Dedifferentiated amniotic fluid mesenchymal stem cell (primary cell): ENCODE measurements around the gene DFFB.

Source experiments
- DNase-seq: peaks from one replicate; pipeline ENCODE4 v3.0.0-alpha.2; 2016; ENCODE audit errors: extremely low spot score

The DFFB gene

GRCh38 chr1:3872546-3872945 lies 15.3 kb downstream of the DFFB start:
- no peak for DNase-seq

DNA sequence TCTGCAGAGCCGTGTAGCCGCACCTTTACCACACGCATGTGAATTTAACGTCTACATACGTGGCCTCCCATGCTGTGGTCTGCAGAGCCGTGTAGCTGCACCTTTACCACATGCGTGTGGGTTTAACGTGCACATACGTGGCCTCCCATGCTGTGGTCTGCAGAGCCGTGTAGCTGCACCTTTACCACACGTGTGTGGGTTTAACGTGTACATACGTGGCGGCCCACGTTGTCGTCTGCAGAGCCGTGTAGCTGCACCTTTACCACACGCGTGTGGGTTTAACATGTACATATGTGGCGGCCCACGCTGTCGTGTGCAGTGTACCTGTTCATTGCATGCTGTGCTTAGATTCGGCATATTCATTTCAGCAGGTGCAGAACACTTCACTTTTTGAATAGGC lies 17.5 kb downstream of the DFFB start:
- DNase-seq, result no peak

DNA sequence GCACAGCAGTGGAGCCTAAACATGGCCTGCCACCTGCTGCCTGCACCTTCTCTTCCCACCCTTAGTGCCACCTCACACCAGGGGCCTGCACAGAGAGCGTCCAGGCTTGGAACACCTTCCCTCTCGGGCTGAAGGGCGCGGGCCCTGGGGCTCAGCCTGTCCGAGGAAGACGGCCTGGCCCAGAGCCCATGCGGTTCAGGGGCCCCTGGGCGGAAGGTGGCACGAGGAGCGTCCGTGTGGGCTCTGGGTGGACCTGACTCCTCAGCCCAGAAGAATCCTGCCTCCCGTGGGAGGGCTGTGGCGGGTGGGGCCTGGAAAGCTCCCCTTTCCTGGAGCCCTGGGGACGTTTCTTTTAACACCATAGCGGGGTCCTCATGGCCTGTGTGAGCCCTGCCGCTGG lies 19.4 kb downstream of the DFFB start:
- DNase-seq, result no peak

DNA sequence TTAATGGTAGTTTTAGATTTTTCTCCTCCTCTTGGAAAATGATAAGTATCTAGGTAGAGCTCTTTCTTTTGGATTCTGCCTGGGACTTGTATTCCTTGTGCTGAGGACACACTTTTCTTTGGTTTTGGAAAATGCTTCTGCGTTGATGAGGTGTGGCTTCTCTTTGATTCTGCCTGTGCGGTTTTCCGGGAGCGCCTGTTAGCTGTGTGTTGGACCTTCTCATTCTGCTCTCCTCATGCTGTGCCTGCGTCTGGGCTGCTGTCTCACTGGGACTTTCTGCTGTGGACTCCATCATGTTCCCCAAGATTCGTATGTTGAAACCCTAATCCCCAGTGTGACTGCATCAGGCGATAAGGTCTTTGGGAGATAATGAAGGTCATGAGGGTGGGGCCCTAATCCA lies 21.8 kb downstream of the DFFB start:
- no peak for DNase-seq

DNA sequence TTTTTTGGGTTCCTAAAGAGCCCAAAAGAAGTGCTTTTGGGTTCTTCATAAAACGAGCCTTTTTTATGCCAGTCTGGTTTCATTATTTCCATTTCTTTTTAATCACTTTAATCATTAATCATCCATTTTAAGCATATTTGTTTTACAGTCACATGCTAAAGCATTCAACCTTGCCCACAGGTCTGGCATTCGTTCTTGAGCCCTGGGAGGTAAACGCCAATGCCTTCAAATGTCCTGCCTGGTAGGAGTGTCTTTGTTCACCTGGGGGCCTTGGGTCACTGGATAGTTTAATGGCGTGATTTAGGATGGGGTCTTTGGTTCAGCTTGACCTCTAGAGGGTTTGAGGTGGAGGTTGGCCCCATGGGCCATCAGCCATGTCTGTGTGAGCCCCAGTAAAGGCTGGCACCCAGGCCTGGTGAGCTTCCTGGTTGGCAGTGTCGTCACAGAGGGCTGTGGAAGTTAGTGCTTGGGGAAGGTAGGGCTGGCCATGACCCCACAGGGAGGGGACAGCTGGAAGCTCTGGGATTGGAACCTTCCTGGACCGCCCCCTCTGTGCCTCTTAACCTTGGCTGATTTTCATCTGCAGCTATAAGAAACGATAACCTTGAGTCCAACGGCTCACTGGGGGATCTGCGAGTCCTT lies 22.6 kb downstream of the DFFB start:
- no peak for DNase-seq

GRCh38 chr1:3880429-3881192 lies 23.3 kb downstream of the DFFB start:
- DNase-seq, result no peak

DNA sequence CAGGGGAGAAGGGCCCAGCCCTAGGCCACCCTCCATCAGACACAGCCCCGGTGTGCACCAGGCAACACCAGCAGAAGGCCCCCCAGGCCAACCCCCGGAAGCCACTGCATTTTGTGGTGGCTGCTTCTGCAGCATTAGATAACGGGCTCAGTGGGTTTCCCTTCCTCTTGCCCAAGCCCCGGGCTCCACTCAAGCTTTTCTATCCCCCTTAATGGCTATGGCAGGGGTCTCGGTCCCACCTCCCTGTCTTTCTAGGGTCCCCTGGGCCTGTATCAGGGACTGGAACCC lies 23.9 kb downstream of the DFFB start:
- no peak for DNase-seq

- DNase-seq, result no peak
Observed at GRCh38 chr1:3883194-3883925, 26.1 kb downstream of the DFFB start.

GRCh38 chr1:3884966-3885365 lies 27.7 kb downstream of the DFFB start:
- no peak for DNase-seq

- no peak for DNase-seq
Observed at GRCh38 chr1:3885611-3886010, 28.3 kb downstream of the DFFB start.

DNA sequence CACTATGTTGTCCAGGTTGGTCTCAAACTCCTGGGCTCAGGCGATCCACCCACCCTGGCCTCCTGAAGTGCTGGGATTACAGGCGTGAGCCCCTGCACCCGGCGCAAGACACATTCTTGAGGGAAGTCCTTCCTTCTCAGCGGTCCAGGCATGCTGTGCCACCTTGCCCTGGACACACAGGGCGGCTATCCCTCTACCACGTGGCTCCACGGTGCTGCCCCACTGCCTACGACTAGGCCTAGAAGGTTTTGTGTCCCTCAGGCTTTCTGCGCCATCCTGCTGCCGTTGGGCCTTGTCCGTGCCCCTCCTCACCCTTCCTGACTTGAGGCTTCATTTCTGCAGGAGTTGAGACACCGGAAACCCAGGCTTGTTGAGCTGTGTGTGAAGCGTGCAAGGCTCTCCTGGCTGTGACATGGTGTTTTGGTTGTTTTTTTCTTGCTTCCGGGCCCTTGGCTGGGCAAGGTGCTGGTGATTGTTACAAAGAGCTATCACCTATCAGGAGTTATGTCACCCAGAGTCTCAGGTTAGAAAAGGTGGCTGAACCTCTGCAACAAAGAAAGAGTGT lies 28.9 kb downstream of the DFFB start:
- DNase-seq, result no peak

DNA sequence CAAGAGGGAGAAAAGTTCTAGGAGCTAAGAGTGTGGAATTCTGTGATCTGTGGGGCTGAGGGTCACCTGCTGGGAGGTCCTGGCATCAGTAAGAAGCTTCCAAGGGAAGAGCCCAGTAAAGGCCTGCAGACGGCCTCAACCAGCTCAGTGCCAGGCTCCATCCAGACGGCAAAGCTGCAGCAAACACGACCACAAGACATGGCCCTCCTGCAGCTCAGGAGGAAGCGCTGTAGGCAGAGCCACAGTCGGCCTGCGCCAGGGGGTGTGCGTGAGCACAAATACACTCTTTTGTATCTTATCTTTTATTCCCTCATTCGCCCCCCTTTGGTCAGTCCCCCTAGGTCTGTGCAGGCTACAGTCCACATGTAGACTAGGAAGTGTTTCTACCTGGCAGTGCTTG lies 29.4 kb downstream of the DFFB start:
- no peak for DNase-seq

GRCh38 chr1:3888301-3888700 lies 31.0 kb downstream of the DFFB start:
- no peak for DNase-seq

DNA sequence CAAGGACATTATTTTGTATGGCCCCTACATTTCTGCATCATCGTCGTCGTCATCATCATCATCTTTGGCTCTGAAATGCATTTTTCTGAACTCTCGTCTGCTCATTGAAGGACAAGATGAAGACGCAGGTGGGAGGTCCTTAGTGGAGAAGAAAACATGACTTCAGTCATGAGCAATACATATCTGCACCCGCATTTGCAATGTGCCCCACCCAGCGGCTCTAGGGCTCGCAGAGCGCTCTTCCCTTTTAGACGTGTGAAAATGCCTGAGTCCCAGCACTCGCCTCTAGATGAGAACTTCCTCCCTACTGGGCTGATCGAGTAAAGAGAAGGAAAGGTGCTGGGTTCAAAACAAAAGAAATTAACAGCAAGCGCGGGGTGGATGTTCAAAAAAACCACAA lies 32.7 kb downstream of the DFFB start:
- no peak for DNase-seq

- no peak for DNase-seq
Observed at GRCh38 chr1:3890389-3891328, 33.4 kb downstream of the DFFB start.

- no peak for DNase-seq
Observed at GRCh38 chr1:3891329-3891865, 34.1 kb downstream of the DFFB start.

DNA sequence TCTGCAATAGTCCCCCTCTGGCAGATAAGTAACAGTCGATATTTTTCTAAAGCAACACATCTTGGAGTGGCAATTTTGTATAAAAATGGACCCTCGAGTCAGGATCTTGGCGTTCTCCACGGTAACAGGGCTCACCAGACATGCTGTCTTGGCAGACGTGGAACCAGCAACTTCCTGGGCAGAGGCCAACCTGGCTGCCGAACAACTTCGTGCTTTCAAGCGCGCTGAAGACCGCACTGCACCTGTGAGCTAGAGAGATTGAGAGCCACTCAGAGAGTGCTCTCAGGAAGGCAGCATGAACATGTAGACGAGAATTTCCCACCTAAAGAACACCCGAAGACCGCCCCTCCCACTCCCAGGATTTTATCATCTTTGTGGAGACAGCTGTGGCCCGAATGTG lies 35.5 kb downstream of the DFFB start:
- no peak for DNase-seq

DNA sequence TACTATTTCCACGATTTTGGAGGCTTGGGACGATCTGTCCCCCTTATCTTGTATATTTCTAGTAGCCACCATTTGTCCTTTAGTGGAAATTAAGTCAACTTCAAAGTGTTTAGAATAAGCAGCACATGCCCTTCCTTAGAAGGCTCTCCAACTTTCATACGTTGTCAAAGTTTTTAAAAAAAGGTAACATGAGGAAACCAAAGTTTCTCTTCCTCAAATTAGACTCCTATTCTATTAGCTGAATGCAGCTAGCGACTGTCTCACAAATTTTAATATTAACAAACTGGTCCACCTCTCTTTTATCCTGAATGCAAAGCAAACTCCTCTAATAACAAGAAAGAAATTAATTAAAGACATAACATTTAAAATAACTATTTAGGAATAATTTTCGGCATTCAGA lies 35.9 kb downstream of the DFFB start:
- DNase-seq, result no peak

DNA sequence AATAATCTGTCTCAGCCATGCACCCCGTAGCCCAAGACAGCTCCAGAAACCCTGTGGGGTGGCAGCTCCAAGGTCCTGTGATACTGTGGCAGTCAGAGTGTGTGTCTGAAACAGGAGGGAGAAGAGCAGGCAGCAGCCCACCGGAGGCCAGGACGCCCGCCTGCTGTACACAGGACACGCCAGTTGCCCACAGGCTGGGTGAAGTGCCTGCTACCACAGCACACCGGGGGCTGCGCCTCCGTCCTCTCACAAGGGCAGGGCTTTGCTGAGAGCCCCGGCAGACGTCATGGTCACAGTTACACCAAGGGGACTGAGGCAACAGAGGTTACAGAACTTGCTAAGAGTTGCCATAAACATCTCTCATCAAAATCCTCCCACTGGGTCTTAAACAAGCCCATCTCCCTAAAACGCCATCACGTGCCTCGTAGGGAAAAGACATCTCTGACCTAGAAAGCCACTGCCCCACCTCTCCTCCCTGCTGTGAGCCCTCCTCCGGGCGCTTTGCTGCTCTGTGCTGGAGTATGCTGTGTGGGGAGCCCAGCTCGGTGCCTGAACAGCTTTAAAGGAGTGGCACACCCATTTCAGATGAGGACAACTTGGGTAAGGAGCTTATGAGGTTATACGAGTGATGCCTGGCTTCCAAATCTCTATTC lies 37.5 kb downstream of the DFFB start:
- no peak for DNase-seq

DNA sequence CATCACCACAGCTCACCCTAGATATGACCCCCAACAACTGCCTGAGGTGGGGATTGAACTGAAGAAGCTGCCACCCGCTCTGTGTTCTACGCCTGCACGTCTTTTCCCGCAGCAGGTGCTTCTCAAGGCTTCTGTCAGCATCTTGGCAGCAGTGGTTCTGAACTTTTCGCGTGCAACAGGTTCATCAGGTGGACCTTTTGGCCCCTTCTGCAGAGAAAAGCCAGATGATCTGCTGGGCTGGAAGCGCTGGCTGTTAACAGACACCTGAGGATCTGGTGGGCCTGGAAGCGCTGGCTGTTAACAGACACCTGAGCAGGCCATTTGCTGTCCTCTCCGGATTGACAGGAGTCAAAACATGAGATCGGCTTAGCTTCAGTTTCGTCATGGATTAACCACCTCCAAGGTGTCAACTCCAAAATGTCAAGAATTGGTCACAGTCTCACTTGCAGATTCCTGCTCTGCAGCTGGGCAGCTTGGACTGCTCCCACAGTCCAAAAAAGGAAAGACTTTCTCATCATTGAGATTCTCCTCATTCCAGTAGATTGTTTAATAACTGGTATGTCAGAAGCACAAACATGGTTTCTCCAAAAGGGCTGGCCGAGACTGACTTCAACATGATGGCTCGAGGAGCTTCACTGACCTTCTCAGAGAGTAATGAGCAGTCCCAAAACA lies 38.1 kb downstream of the DFFB start:
- DNase-seq, result no peak

DNA sequence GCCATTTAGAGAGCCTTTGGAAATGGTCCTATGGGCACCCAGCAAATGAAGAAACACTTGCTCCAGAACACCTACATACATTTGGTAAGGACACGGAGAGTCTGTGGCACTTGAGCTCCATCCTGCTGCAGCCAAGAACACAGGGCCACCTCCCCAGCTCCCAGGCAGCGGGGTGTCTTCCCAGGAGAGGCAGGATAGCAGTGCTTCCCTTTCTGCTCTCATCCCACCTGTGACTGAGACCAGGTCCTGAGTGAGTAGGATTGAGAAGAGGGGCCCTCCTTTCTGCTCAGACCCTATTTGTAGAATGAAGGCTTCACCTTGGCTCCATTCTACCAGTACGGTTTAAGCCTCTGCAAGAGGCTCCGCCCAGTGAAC lies 38.7 kb downstream of the DFFB start:
- DNase-seq, result no peak
